ENCODE measurements around the gene FUNDC1.
"Not testable (repeated sequence)": the region's sequence is repeated elsewhere in the genome, so short reads cannot be mapped to it uniquely, and the experiment has no call there.

Gene FUNDC1

GRCh38 chrX:44542567-44543325 is at the start of gene FUNDC1:
TSS of gene FUNDC1 (minus strand) at chrX:44542859. CDS start at chrX:44542832, 27 bp downstream.
- peak; percentile 88 for DNase-seq (ENCODE audit: low spot score)

GRCh38 chrX:44585866-44586265 is 43.2 kb upstream of the FUNDC1 start:
- no peak for DNase-seq (ENCODE audit: low spot score)

- no peak for DNase-seq (ENCODE audit: low spot score)
Measured at GRCh38 chrX:44580466-44580865, 37.8 kb upstream of the FUNDC1 start.

- DNase-seq (ENCODE audit: low spot score), result no peak
Measured at GRCh38 chrX:44572340-44572938, 29.8 kb upstream of the FUNDC1 start.

- DNase-seq (ENCODE audit: low spot score), result no peak
Measured at GRCh38 chrX:44570522-44570921, 27.9 kb upstream of the FUNDC1 start.

GRCh38 chrX:44569122-44569521 is 26.5 kb upstream of the FUNDC1 start:
- DNase-seq (ENCODE audit: low spot score), result no peak

GRCh38 chrX:44568196-44568595 is 25.5 kb upstream of the FUNDC1 start:
- no peak for DNase-seq (ENCODE audit: low spot score)

GRCh38 chrX:44561896-44562295 is 19.2 kb upstream of the FUNDC1 start:
- not testable (repeated sequence) for DNase-seq (ENCODE audit: low spot score)

- no peak for DNase-seq (ENCODE audit: low spot score)
Measured at GRCh38 chrX:44550563-44550962, 7.9 kb upstream of the FUNDC1 start.

GRCh38 chrX:44545454-44545853 is 2.8 kb upstream of the FUNDC1 start:
- DNase-seq (ENCODE audit: low spot score), result peak; percentile 3

- DNase-seq (ENCODE audit: low spot score), result no peak
Measured at GRCh38 chrX:44544036-44544435, 1.4 kb upstream of the FUNDC1 start.

GRCh38 chrX:44536198-44536597 is 6.5 kb downstream of the FUNDC1 start:
- peak; percentile 1 for DNase-seq (ENCODE audit: low spot score)

- DNase-seq (ENCODE audit: low spot score), result no peak
Measured at GRCh38 chrX:44529310-44529709, 13.3 kb downstream of the FUNDC1 start.

GRCh38 chrX:44514272-44514671 is 28.4 kb downstream of the FUNDC1 start:
- no peak for DNase-seq (ENCODE audit: low spot score)

GRCh38 chrX:44507292-44507691 is 35.4 kb downstream of the FUNDC1 start:
- DNase-seq (ENCODE audit: low spot score), result no peak

- no peak for DNase-seq (ENCODE audit: low spot score)
Measured at GRCh38 chrX:44506678-44507077, 36.0 kb downstream of the FUNDC1 start.

GRCh38 chrX:44503560-44503959 is 39.1 kb downstream of the FUNDC1 start:
- DNase-seq (ENCODE audit: low spot score), result no peak

- no peak for DNase-seq (ENCODE audit: low spot score)
Measured at GRCh38 chrX:44495091-44495490, 47.6 kb downstream of the FUNDC1 start.

- no peak for DNase-seq (ENCODE audit: low spot score)
Measured at GRCh38 chrX:44494357-44494756, 48.3 kb downstream of the FUNDC1 start.

GRCh38 chrX:44489515-44489914 is 53.1 kb downstream of the FUNDC1 start:
- DNase-seq (ENCODE audit: low spot score), result no peak

- DNase-seq (ENCODE audit: low spot score), result no peak
Measured at GRCh38 chrX:44484607-44485146, 58.0 kb downstream of the FUNDC1 start.

- DNase-seq (ENCODE audit: low spot score), result no peak
Measured at GRCh38 chrX:44483965-44484606, 58.6 kb downstream of the FUNDC1 start.

GRCh38 chrX:44482575-44482974 is 60.1 kb downstream of the FUNDC1 start:
- no peak for DNase-seq (ENCODE audit: low spot score)
